ENCODE measurements around the gene LY6G6D. TPM values are rescaled to one million over a fixed set of nuclear protein-coding genes. Genes with fewer than 3 reads are reported as not detected.

The LY6G6D gene
- total and polyA plus RNA-seq, 2 of the 13 experiments (the other 11 are each of a cell fraction or from before 2014, with no cell fraction given) = not detected

GRCh38 chr6:31765910-31766794 is 51.0 kb downstream of the LY6G6D start (continued):
- peak; percentile 63; the same call in 1 of the 2 replicates for TF ChIP-seq PRDM10 (CRISPR knock-in tag; IDR thresholded peaks at IDR 0.05; ENCODE audit: low read depth)
- peak; percentile 82 for TF ChIP-seq ZSCAN31 (CRISPR knock-in tag; IDR thresholded peaks at IDR 0.05; ENCODE audit: low read depth)
- TF ChIP-seq PAXIP1 (CRISPR knock-in tag; conservative IDR thresholded peaks at IDR 0.05) = 0 out of 2 replicates have a peak, but pooled peaks have one; percentile 26
- TF ChIP-seq ZNF543 (CRISPR knock-in tag; IDR thresholded peaks at IDR 0.05) = peak; percentile 45; the same call in 1 of the 2 replicates
- TF ChIP-seq NCOR1 (IDR thresholded peaks at IDR 0.05; ENCODE audit: borderline replicate concordance, low read length) = no peak
- TF ChIP-seq ZNF280D (CRISPR knock-in tag; IDR thresholded peaks at IDR 0.05) = no peak
- no peak for TF ChIP-seq ZNF329 (CRISPR knock-in tag; IDR thresholded peaks at IDR 0.05; ENCODE audit: low read depth)
- TF ChIP-seq ZNF136 (CRISPR knock-in tag; IDR thresholded peaks at IDR 0.05; ENCODE audit: low read depth) = peak; percentile 59; the same call in 1 of the 2 replicates
- 0 out of 2 replicates have a peak, but pooled peaks have one; percentile 16 for TF ChIP-seq SP5 (CRISPR knock-in tag; IDR thresholded peaks at IDR 0.05; ENCODE audit: borderline replicate concordance, low read depth)

Data from HepG2 (cell line).